HCT116 (cell line): Measurements from ENCODE around the gene BAIAP2L2. TPM values are rescaled to one million over a fixed set of nuclear protein-coding genes. Genes with fewer than 3 reads are reported as not detected.

Experiments used
- ATAC-seq: fragments of 200-7000 bp; cut with Tn5 transposase; 2 replicates; pipeline ENCODE4 v1.9.1; 2020; ENCODE audit warnings: mild to moderate bottlenecking, moderate library complexity
- BruUV-seq: library from RNA; stranded (reverse); fragments of 400-500 nt; replicated peaks from 2 replicates; lab custom pipeline; 2021; lab: Mats Ljungman, UMichigan
- CTCF ChIA-PET: fragments of 300-600 bp; sonication (Branson Sonifier 250); formaldehyde crosslinking; loops from one replicate; lab custom pipeline; 2021; ENCODE audit warnings: antibody characterized with exemption; lab: Charles Lee
- POLR2A ChIA-PET: fragments of 300-600, 350-600 bp; sonication (Branson Sonifier 250); formaldehyde crosslinking; loops from one replicate; lab custom pipeline; 2021; ENCODE audit warnings: antibody characterized with exemption; lab: Charles Lee
- RAD21 ChIA-PET, 2 experiments: fragments of 300-600 bp; sonication (Branson Sonifier 250); formaldehyde crosslinking; loops; one replicate each; lab custom pipeline; 2023; ENCODE audit warnings: low total read pairs in 2 of 2; ENCODE audit not compliant: uncharacterized antibody in 2 of 2, unreplicated experiment in 2 of 2, low non-redundant PET in 1 of 2; lab: Charles Lee
- DNase-seq: peaks from one replicate; pipeline ENCODE4 v3.0.0-alpha.2; 2010; ENCODE audit warnings: low read depth, low spot score
- H2AFZ ChIP-seq: fragments of 200-600 bp; shearing (Covaris generic), sonication (generic); 2 replicates; pipeline ENCODE4 v1.6.1; 2017; ENCODE audit warnings: low read depth, mixed run types, mixed read lengths, antibody characterized with exemption, low read length; ENCODE audit not compliant: poor library complexity, severe bottlenecking
- H3K27ac ChIP-seq: 2 replicates; pipeline ENCODE4 v1.5.1; 2012; ENCODE audit warnings: low read depth, low read length
- H3K27me3 ChIP-seq: fragments of 200-600 bp; sonication (generic); 2 replicates; pipeline ENCODE4 v1.6.1; 2016; ENCODE audit warnings: mixed run types, low read length, mixed read lengths; ENCODE audit not compliant: insufficient read depth
- H3K36me3 ChIP-seq, 2 experiments: fragments of 200-500 bp in 1 of 2; fragments of 200-600 bp in 1 of 2; sonication (Bioruptor generic) in 1 of 2; sonication (generic) in 1 of 2; 2 replicates each; pipeline versions ENCODE4 v1.5.1 to v1.6.1; 2014 to 2016; ENCODE audit warnings: low read length in 2 of 2, inconsistent platforms in 1 of 2, mixed read lengths in 1 of 2, mixed run types in 1 of 2; ENCODE audit not compliant: insufficient read depth in 2 of 2, control insufficient read depth in 1 of 2
- H3K4me1 ChIP-seq, 2 experiments: fragments of 200-600 bp in 1 of 2; sonication (generic) in 1 of 2; 2 replicates each; pipeline versions ENCODE4 v1.5.1 to v1.6.1; 2012 to 2017; ENCODE audit warnings: low read length in 2 of 2, inconsistent platforms in 1 of 2, mild to moderate bottlenecking in 1 of 2, mixed read lengths in 1 of 2, mixed run types in 1 of 2, moderate library complexity in 1 of 2; ENCODE audit not compliant: insufficient read depth in 2 of 2, control insufficient read depth in 1 of 2
- H3K4me2 ChIP-seq: fragments of 200-600 bp; sonication (generic); 2 replicates; pipeline ENCODE4 v1.6.1; 2017; ENCODE audit warnings: mixed run types, low read length, mixed read lengths
- H3K4me3 ChIP-seq, 2 experiments: fragments of 200-600 bp in 1 of 2; sonication (generic) in 1 of 2; replicated peaks in 1 of 2; 2 replicates each; pipeline ENCODE4 v1.5.1; 2011 to 2016; ENCODE audit warnings: low read length in 2 of 2, control low read depth in 1 of 2, low read depth in 1 of 2, mild to moderate bottlenecking in 1 of 2, mixed read lengths in 1 of 2, mixed run types in 1 of 2
- H3K79me2 ChIP-seq: fragments of 200-600 bp; sonication (generic); 2 replicates; pipeline ENCODE4 v1.6.1; 2017; ENCODE audit warnings: mild to moderate bottlenecking, mixed run types, low read length, moderate library complexity, mixed read lengths; ENCODE audit not compliant: insufficient read depth
- H3K9ac ChIP-seq: fragments of 200-600 bp; sonication (generic); 2 replicates; pipeline ENCODE4 v1.6.1; 2016; ENCODE audit warnings: low read length, mixed read lengths
- H3K9me2 ChIP-seq: fragments of 200-600 bp; sonication (generic), shearing (Covaris generic); 2 replicates; pipeline ENCODE4 v1.6.1; 2017; ENCODE audit warnings: mixed run types, mild to moderate bottlenecking, moderate library complexity; ENCODE audit not compliant: insufficient read depth
- H3K9me3 ChIP-seq, 2 experiments: fragments of 200-500 bp in 1 of 2; fragments of 200-600 bp in 1 of 2; sonication (Bioruptor generic) in 1 of 2; sonication (generic) in 1 of 2; 2 replicates each; pipeline ENCODE4 v1.6.1; 2014 to 2017; ENCODE audit warnings: low read length in 2 of 2, mixed read lengths in 2 of 2, inconsistent platforms in 1 of 2, low read depth in 1 of 2, mild to moderate bottlenecking in 1 of 2, mixed run types in 1 of 2, moderate library complexity in 1 of 2; ENCODE audit not compliant: control insufficient read depth in 1 of 2, insufficient read depth in 1 of 2
- H4K20me1 ChIP-seq: fragments of 200-600 bp; sonication (generic), shearing (Covaris generic); 2 replicates; pipeline ENCODE4 v1.6.1; 2017; ENCODE audit warnings: mixed run types, mild to moderate bottlenecking, moderate library complexity; ENCODE audit not compliant: insufficient read depth
- ELF1 ChIP-seq: IDR thresholded peaks from 2 replicates; pipeline ENCODE4 v1.6.1; 2012; ENCODE audit warnings: low read depth, borderline replicate concordance
- RAD21 ChIP-seq: IDR thresholded peaks from 2 replicates; pipeline ENCODE4 v1.6.1; 2012; ENCODE audit warnings: low read depth, mild to moderate bottlenecking
- SIN3A ChIP-seq: IDR thresholded peaks from 2 replicates; pipeline ENCODE4 v1.6.1; 2012; ENCODE audit warnings: low read depth
- SP1 ChIP-seq: IDR thresholded peaks from 2 replicates; pipeline ENCODE4 v1.6.1; 2012; ENCODE audit warnings: low read depth
- ZNF274 ChIP-seq: fragments of 200-500 bp; sonication (Bioruptor generic); IDR thresholded peaks from 2 replicates; pipeline ENCODE4 v1.6.1; 2014; ENCODE audit warnings: mild to moderate bottlenecking, low read depth, low read length, inconsistent platforms
- intact Hi-C: fragments of 100-400 bp; cut with micrococcal nuclease; formaldehyde crosslinking; loops from 2 replicates; pipeline ENCODE4 v1.10.0; 2022
- total RNA-seq: library from RNA; stranded (reverse); gene quantifications from one replicate; pipeline ENCODE4 v1.2.1, GENCODE V29; 2021; ENCODE audit not compliant: unreplicated experiment
- TF ChIP-seq, protein P1 (sequence below), 3 experiments: fragments of 200-600 bp in 1 of 3; sonication (generic) in 1 of 3; IDR thresholded peaks in 2 of 3; conservative IDR thresholded peaks in 1 of 3; 2 replicates each; pipeline ENCODE4 v1.5.1; 2012 to 2017; ENCODE audit warnings: low read depth in 2 of 3, low read length in 2 of 3, antibody characterized with exemption in 1 of 3, borderline replicate concordance in 1 of 3, control low read depth in 1 of 3, mild to moderate bottlenecking in 1 of 3, mixed read lengths in 1 of 3, mixed run types in 1 of 3, moderate library complexity in 1 of 3; ENCODE audit not compliant: insufficient read depth in 1 of 3
- TF ChIP-seq, protein P2 (sequence below): IDR thresholded peaks from 2 replicates; pipeline ENCODE4 v1.6.1; 2012
- TF ChIP-seq, protein P3 (sequence below): IDR thresholded peaks from 2 replicates; pipeline ENCODE4 v1.6.1; 2012; ENCODE audit warnings: low read depth
- TF ChIP-seq, protein P4 (sequence below): IDR thresholded peaks from 2 replicates; pipeline ENCODE4 v1.6.1; 2012

Gene BAIAP2L2
- total RNA-seq, 1 experiment from 2014 or later: 1.0 TPM

DNA sequence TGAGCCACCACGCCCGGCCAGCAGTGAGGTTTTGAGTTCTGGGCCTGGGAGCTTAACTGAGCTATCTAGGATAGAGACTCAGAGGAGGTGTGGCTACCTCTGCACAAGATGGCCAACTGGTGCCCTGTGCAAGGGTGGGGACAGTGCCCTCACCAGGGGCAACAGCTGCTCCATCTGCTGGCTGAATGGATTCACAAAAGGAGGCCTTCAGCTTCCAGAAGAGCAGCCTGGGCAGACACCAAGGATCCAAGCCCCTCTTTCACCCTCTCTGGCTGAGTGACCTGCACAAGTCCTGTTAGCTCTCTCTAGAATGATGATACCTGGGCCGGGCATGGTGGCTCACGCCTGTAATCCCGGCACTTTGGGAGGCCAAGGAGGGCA lies 33.5 kb upstream of the BAIAP2L2 start:
- peak; percentile 79 for ATAC-seq
- Histone ChIP-seq H3K79me2 (no peaks in the 10 kb centered on the region), H3K9me3 (no peaks in the 10 kb centered on the region), H4K20me1 (no peaks in the 10 kb centered on the region), H2AFZ (no peak overlapping the region), H3K9ac (no peak overlapping the region), H3K27me3 (no peaks in the 10 kb centered on the region), H3K4me1 (peaks cover 35 to 47% of the 10 kb centered on the region in 2 experiments), H3K9me2 (no peaks in the 10 kb centered on the region), H3K4me2 (no peak overlapping the region), H3K27ac (no peak overlapping the region), H3K4me3 (no peak overlapping the region), H3K36me3 (no peaks in the 10 kb centered on the region)
- DNase-seq: peak; percentile 35
- ChIA-PET CTCF (interaction anchor here (0.8 to 1.4 kb wide), 3 partner anchors 29 to 92 kb away, joined by 3 to 9 read pairs (median 3); partner anchors contain the start of gene PLA2G6), RAD21 (no interaction called here), POLR2A (interaction anchor here (0.6 kb wide), 1 partner anchor 97 kb away, joined by 3 read pairs; no protein-coding TSS in a partner anchor)
- no TSS peak for BruUV-seq
- intact Hi-C loops: no loop called here
- TF ChIP-seq, protein P1, sequence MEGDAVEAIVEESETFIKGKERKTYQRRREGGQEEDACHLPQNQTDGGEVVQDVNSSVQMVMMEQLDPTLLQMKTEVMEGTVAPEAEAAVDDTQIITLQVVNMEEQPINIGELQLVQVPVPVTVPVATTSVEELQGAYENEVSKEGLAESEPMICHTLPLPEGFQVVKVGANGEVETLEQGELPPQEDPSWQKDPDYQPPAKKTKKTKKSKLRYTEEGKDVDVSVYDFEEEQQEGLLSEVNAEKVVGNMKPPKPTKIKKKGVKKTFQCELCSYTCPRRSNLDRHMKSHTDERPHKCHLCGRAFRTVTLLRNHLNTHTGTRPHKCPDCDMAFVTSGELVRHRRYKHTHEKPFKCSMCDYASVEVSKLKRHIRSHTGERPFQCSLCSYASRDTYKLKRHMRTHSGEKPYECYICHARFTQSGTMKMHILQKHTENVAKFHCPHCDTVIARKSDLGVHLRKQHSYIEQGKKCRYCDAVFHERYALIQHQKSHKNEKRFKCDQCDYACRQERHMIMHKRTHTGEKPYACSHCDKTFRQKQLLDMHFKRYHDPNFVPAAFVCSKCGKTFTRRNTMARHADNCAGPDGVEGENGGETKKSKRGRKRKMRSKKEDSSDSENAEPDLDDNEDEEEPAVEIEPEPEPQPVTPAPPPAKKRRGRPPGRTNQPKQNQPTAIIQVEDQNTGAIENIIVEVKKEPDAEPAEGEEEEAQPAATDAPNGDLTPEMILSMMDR (IDR thresholded peaks at IDR 0.05 in 2 of 3, conservative IDR thresholded peaks at IDR 0.05 in 1 of 3; ENCODE audit: borderline replicate concordance in 1 of 3, insufficient read depth in 1 of 3, low read depth in 2 of 3, low read length in 2 of 3): peak; percentile 21 to 40 (median 23); a peak in 3 of 6 replicates
- TF ChIP-seq RAD21 (peak; percentile 33), SIN3A (no peak)
- TF ChIP-seq, all 23 proteins: peak for 2

DNA sequence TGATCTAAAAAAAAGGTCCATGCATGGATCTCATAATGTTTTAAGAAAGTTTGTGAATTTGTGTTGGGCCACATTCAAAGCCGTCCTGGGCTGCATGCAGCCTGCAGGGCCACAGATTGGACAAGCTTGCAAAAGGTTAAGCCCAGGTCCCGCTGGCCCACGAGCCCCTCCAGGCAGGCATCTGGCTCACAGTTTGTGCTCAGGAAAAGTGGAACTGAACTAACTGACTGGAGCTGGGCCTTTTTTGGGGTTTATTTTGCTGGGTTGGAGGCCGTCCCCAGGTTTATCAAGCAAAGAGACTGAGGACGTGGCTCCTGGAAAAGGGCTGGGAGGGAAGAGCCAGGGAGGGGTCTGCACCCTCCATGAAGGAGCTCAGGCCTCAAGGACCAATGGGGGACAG lies 32.1 kb upstream of the BAIAP2L2 start:
- DNase-seq (no peak), ATAC-seq (no peak)
- CTCF ChIA-PET: no interaction called here
- Histone ChIP-seq H3K36me3 (no peaks in the 10 kb centered on the region), H4K20me1 (no peaks in the 10 kb centered on the region), H3K79me2 (no peaks in the 10 kb centered on the region), H3K4me3 (no peak overlapping the region), H3K9ac (no peak overlapping the region), H3K27ac (no peak overlapping the region), H3K9me2 (no peaks in the 10 kb centered on the region), H2AFZ (no peak overlapping the region), H3K27me3 (no peaks in the 10 kb centered on the region), H3K4me2 (no peak overlapping the region), H3K4me1 (peaks cover 25 to 36% of the 10 kb centered on the region in 2 experiments), H3K9me3 (no peaks in the 10 kb centered on the region)
- no TSS peak for BruUV-seq
- RAD21 ChIA-PET: no interaction called here
- POLR2A ChIA-PET: interaction anchor here (0.7 kb wide), 1 partner anchor 35 kb away, joined by 3 read pairs; no protein-coding TSS in a partner anchor
- intact Hi-C loops: no loop called here
- TF ChIP-seq, protein P1 (IDR thresholded peaks at IDR 0.05 in 2 of 3, conservative IDR thresholded peaks at IDR 0.05 in 1 of 3; ENCODE audit: borderline replicate concordance in 1 of 3, insufficient read depth in 1 of 3, low read depth in 2 of 3, low read length in 2 of 3): no peak
- TF ChIP-seq SP1 (no peak), ZNF274 (no peak), ELF1 (no peak)
- TF ChIP-seq, protein P2, sequence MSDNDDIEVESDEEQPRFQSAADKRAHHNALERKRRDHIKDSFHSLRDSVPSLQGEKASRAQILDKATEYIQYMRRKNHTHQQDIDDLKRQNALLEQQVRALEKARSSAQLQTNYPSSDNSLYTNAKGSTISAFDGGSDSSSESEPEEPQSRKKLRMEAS: no peak
- TF ChIP-seq, protein P3, sequence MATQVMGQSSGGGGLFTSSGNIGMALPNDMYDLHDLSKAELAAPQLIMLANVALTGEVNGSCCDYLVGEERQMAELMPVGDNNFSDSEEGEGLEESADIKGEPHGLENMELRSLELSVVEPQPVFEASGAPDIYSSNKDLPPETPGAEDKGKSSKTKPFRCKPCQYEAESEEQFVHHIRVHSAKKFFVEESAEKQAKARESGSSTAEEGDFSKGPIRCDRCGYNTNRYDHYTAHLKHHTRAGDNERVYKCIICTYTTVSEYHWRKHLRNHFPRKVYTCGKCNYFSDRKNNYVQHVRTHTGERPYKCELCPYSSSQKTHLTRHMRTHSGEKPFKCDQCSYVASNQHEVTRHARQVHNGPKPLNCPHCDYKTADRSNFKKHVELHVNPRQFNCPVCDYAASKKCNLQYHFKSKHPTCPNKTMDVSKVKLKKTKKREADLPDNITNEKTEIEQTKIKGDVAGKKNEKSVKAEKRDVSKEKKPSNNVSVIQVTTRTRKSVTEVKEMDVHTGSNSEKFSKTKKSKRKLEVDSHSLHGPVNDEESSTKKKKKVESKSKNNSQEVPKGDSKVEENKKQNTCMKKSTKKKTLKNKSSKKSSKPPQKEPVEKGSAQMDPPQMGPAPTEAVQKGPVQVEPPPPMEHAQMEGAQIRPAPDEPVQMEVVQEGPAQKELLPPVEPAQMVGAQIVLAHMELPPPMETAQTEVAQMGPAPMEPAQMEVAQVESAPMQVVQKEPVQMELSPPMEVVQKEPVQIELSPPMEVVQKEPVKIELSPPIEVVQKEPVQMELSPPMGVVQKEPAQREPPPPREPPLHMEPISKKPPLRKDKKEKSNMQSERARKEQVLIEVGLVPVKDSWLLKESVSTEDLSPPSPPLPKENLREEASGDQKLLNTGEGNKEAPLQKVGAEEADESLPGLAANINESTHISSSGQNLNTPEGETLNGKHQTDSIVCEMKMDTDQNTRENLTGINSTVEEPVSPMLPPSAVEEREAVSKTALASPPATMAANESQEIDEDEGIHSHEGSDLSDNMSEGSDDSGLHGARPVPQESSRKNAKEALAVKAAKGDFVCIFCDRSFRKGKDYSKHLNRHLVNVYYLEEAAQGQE: no peak
- TF ChIP-seq, protein P4, sequence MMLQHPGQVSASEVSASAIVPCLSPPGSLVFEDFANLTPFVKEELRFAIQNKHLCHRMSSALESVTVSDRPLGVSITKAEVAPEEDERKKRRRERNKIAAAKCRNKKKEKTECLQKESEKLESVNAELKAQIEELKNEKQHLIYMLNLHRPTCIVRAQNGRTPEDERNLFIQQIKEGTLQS: no peak
